GM18868 (cell line): ENCODE measurements around the gene PTX4.

Experiments
- ATAC-seq: cut with Tn5 transposase; IDR thresholded peaks from one replicate; pipeline ENCODE4 v1.9.1; 2021; ENCODE audit warnings: mild to moderate bottlenecking, moderate library complexity; ENCODE audit not compliant: unreplicated experiment

Gene PTX4

DNA sequence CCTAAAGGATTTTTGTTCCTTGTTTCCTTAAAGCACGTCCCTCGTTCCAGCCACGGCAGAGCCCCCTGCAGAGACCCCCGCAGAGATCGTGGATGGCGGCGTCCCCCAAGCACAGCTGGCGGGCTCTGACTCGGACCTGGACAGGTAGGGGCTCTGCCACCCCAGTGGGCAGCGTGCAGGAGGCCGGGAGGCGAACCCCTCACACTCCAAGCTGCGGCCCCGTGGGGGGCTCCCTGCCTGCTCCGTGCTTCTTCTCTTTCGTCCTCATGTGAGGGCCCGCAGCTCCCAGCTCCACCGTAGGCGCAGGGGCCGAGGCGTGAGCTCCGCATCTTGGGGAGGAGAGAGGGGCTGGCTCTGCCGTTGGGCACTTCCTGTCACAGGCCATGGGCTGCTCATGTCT is 12.9 kb upstream of the PTX4 start:
- ATAC-seq: no peak

DNA sequence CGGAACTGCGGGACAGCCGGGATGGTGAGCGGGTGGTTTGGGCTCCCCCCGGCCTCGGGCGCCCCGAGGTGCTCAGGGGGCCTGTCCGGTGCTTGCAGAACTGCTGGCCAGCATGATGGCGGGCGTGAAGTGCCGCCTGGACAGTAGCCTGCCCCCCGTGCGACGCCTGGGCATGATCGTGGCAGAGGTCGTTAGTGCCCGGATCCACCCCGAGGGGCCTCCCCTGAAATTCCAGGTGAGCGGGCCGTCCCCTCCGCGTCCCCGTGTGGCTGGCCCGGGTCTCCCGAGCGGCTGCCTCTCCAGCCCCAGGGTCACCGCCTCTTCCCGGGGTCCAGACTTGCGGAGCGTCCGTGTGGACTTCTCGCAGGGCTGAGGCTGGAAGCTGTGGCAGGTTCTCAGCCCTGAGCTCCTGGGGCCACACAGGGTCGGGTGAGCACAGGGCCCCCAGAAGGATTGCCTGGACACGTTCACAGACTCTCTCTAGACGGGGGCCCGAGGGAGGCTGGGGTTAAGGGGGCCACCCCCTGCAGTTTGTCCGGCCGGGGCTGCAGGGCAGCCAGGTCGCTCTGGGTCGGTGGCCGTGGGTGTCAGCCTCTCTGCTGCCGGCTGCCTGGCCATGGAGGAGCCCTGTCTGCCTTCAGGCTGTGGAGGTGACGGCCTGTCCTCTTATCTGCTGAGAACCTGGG is 11.9 kb upstream of the PTX4 start:
- ATAC-seq: no peak

DNA sequence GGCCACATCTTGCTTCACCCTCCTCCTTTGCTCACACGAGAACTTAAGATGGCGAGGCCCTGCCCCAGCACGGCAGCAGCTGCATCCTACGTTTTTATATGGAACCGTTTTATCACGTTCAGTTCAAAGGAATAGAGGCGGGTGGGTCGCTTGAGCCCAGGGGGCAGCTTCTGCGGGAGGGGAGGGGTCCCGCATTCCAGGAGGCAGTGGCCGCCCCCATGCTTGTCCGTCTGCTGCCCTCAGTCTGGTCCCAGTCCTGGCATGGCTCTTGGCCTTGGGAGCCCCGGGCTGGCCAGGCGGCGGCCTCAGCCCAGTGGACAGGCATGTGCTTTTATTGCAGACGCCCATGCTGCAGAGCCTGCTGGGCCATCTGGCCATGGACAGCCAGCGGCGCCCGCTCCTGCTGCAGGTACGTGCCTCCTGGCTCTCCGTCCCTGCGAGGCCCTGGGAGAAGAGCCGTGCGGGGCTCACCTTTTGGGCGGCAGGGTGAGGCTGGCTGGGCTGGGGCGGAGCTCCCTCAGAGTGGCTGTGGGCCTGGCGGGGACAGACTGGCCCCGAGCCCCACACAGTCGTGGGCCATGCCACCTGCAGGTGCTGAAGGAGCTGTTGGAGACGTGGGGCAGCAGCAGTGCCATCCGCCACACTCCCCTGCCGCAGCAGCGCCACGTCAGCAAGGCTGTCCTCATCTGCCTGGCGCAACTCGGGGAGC is 11.2 kb upstream of the PTX4 start:
- ATAC-seq: no peak

DNA sequence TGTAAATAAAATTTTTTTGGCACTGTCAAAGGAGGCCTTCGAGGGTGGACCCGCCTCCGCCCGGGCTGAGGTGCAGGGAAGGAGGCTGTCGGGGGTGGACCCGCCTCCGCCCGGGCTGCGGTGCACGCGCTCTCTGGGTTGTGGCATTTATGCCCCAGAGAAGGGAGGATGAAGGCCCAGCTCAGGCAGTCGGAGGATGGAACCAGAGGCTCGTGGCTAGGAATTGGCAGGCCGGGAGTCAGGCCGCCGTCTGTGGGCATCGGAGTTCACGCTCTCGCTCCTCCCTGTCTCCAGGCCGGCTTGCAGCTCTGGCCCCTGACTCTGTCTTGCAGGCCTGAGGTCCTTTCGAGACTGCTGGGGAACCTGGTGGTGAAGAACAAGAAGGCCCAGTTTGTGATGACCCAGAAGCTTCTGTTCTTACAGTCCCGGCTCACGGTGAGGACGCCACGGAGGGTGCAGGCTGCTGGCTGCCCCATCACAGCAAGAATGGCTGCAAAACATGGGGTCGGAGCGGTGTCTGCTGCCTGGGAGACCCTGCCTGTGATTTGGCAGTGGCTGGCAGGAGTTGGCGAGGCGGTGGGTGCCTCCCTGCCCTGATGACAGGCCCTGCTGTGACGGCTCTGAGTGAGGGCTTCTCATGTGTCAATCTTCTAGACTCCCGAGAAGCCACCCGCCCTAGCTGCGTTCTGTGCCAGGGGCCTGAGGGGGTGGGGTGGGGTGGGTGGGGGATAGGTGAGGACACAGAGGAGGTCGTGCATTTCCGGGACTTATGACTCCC is 10.3 kb upstream of the PTX4 start:
- no peak for ATAC-seq

DNA sequence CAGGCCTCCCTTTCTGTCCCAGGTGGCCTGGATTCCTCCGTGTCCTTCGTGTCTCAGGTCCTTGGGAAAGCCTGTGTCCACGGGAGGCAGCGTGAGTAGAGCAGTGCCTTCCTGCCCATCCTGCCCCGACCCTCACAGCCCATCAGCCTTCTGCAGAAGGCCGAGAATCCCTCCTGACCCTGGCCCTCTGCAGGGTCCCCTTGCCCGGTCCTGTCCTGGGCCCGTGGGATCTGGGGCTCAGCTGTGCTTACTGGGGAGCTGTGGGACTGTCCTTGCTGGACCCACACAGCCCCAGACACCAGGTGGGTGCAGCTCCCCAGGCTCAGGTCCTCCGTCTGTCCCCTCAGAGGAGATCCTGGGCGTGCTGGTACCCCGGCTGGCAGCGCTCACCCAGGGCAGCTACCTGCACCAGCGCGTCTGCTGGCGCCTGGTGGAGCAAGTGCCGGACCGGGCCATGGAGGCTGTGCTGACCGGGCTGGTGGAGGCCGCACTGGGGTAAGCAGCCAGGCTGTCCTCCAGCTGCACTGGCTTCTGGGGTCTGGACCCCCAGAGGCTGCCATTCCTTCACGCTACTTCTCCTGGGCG is 8.4 kb upstream of the PTX4 start:
- ATAC-seq: no peak

DNA sequence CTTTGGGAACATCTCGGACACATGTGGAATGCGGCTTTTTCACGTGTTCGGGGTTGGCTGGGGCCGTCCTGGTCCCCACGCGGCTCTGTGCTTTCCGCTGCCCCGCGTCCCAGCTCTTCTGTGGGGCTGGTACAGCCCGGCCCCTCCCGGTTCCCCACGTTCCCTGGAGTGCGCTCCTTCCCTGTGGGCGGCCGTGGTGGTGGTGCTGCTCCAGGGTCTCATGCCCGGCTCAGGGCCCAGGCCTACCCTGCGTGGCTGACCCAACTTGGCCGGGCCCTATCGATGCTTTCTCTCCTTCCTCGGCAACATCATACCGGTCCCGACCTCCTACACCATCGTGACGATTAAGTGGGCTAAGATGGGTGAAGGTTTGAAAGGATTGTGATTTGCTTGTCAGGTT is 7.7 kb upstream of the PTX4 start:
- no peak for ATAC-seq

DNA sequence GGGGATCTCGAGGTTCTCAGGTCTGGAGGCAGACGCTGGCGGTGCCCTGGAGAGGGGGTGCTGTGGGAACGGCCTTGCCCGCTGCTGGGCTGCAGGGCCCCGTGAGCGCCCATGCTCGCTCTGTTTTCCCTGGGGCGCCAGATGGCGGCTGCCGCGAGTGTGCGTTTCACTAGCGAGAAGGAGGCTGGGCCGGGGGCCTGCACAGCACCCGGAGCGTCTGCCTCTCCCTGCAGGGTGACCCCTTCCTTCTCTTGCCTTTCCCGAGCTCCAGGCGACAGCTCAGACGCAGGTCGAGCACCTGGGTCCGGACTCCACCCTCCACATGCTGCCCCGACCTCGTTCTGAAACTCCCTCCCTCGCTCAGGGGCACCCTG is 7.1 kb upstream of the PTX4 start:
- ATAC-seq: no peak

DNA sequence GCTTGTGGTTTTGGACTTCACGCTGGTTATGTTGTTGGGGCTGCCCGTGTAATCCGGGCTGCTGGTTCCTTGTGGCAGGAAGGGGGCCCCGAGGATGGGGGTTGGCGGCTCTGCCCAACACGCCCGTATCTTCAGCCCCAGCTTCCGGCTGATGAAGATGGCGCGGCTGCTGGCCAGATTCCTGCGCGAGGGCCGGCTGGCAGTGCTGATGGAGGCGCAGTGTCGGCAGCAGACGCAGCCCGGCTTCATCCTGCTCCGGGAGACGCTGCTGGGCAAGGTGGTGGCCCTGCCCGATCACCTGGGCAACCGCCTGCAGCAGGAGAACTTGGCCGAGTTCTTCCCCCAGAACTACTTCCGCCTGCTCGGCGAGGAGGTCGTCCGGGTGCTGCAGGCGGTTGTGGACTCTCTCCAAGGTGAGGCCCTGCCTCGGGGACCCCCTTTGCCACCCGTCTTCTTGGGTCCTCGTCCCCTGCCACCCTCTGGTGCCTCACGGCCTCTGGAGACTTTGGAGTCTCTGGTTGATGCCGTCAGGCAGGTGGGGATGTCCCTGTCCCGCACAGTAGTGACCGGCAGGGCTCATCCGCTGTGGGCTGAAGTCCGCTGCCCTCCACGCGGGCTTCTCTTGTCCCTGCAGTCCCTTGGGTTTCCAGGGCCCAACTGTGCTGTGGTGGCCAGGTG is 6.6 kb upstream of the PTX4 start:
- no peak for ATAC-seq

DNA sequence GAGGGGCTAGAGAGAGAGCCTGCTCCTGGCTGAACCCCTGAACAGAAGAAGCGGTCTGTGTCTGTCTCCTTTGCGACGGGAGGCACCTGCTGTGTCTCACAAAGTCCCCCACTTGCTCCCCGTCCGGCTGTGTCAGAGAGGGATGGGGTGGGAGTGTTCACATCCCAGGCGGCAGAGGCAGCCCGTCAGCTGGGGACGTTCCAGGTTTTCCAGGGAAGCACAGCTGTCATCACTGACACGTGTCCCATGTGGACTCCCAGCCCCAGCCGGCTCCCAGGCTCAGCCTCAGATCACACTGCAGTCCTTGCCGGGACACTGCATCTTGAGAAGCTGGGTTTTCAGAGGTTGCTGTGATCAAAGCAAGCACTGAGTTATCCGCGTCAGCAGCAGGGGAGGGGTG is 6.0 kb upstream of the PTX4 start:
- ATAC-seq: no peak

DNA sequence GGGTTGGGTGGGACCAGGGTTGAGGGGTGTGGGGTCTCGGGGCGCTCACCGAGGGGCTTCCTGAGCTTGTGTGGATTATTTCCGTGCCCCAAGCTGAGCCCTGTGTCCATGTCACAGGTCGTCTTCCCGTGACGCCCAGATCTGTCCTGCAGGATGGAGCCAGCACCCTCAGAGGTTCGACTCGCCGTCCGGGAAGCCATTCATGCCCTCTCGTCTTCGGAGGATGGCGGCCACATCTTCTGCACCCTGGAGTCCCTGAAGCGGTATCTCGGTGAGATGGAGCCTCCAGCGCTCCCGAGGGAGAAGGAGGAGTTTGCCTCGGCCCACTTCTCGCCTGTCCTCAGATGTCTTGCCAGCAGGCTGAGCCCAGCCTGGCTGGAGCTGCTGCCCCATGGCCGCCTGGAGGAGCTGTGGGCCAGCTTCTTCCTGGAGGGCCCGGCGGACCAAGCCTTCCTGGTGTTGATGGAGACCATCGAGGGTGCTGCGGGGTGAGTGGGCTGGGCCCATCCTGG is 5.4 kb upstream of the PTX4 start:
- no peak for ATAC-seq

DNA sequence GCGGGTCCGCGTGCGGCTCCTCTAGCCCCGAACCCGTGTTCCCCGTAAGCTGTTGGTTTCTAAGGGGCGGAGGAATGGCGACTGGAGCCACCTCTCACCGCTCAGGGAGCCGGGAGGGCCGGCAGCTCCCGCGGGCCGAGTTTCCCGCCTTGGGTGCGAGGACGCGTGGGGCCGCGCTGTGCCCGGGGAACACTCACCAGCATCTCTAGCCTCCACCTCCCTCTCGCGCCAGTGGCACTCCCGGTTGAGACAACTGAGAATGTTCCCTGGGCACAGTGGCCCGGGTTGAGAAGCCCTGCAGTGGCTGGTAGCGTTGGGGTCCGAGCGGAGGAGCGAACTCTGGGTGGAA is 5.0 kb upstream of the PTX4 start:
- no peak for ATAC-seq

DNA sequence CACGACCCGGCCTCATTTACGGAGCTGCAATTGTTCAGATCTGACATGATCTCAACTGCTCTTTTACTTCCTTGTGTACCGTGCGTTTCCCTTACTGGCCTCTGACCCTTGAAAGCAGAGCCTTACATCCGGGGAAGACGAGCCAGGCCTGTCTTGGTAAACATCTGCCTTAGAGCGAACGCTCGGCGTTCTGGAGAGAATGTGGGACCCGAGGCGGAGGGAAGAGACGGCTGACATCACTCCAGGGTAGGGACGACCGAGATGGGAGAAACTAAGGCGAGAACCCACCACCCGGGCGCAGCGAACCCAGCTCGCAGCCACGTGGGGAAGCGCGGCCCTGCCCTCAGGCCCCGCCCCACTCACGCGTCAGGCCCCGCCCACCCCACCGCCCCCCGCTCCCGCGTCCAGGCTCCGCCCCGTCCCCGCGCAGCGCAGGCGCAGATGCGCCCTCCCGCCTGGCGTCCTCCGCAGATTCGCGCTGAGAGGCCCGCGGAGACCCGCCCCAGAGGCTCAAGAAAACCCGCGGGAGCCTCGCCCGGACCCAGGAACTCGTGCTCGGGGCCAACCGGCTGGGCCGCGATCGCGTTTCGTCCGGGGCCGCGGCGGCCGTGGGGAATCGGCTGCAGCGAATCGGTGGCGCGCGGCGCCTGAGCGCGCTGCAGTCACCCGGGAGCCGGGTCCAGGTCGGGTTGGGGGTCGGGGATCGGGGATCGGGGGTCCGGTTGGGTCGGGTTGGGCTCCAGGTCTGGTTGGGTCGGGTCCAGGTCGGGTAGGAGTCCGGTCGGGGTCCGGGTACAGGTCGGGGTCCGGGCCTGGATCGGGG is 4.4 kb upstream of the PTX4 start, which contains the start of gene TELO2:
Gene TELO2 (plus strand): TSS at position 438 of the 823 bp plus-strand sequence. CDS start 922 bp downstream, outside the sequence.
- ATAC-seq: peak; percentile 62

DNA sequence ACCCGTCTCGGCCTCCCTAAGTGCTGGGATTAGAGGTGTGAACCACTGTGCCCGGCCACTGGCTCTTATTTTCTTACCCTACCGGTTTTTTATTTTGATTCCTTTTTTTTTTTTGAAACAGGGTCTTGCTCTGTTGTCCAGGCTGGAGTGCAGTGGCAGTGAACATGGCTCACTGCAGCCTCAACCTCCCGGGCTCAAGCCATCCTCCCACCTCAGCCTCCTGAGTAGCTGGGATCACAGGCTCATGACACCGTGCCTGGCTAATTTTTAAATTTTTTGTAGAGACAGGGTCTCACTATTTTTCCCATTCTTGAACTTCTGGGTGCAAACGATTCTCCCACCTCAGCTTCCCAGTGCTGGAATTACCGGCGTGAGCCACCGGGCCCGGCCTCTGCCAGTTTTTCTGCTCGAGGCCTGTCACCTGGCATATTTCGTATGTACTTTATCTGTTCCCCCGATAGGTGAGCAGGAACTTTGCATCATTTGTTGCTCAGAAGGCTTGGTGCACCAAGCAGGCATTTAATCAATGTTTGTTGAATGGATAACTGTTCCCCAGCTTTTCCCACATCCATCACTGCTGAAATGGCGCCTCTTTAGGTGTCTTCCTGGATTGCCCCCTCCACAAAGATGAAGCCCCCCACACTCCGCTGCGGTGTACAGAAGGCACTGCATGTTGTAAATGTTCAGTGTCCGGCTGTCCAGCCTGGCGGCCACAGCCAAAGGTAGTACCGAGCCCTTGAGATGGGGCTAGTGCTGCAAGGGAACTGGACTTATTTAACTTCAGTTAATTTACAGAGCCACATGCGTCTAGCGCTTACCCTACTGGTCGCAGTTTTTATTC is 3.6 kb upstream of the PTX4 start:
- ATAC-seq: no peak

DNA sequence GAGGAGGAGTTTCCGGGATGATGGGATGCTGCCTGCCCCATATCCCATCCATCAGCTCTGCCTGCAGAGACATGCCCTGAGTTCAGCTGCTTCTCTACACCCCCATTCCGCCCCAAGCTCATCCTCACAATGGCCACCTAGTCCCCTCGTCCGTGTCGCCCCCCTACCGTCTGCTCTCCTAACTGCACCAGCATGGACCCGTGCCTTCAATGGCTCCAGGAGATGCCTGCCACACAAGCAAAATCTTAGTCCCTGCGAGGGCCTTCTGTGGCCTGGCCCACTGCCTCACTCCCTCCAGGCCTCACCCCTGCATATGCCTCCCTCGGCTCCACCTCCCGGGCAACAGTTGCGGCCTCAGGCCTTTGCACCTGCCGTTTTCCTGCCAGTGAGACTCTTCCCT is 2.6 kb upstream of the PTX4 start:
- no peak for ATAC-seq

DNA sequence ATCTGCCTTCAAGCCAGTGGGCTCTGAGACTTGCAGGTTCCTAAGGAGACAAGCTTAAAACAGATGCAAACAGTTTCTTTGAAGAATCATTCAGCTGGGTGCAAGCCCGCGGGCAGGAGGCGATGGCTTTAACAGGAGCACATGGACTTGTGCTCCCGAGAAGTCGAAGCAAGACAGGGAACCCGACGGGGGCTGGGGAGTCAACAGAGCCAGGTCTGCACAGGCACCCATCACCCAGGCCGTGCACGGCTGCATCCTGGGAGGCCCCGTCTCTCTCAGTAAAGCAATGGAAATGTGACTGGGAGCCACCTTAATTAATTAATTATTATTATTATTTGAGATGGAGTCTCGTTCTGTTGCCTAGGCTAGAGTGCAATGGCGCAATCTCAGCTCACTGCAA is 333 bp upstream of the PTX4 start:
- ATAC-seq: no peak

DNA sequence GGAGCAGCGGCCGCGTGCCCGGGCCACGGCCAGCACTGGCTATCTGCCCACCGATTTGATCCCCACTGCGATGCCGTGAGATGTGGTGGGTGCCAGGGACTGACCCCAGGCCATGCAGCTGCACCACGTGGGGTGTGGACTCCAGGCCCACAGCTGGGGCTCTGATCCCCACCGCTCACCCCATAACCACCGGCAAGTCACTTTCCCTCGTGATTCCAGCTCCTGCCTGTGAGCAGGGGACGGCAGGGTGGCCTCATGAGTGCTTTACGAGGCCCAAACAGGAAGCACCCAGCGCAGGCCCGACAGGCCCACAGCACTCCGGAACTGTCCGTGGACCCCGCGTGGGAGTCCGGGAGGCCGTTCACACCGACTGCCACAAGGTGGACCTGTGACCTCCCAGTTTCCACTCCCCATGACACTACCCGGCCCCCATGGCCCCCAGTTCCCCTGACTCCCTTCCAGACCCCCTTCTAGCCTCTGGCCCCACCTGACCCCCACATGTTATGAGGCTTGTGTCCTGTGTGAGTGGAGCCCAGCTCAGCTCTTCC is 616 bp downstream of the PTX4 start:
- ATAC-seq: no peak

DNA sequence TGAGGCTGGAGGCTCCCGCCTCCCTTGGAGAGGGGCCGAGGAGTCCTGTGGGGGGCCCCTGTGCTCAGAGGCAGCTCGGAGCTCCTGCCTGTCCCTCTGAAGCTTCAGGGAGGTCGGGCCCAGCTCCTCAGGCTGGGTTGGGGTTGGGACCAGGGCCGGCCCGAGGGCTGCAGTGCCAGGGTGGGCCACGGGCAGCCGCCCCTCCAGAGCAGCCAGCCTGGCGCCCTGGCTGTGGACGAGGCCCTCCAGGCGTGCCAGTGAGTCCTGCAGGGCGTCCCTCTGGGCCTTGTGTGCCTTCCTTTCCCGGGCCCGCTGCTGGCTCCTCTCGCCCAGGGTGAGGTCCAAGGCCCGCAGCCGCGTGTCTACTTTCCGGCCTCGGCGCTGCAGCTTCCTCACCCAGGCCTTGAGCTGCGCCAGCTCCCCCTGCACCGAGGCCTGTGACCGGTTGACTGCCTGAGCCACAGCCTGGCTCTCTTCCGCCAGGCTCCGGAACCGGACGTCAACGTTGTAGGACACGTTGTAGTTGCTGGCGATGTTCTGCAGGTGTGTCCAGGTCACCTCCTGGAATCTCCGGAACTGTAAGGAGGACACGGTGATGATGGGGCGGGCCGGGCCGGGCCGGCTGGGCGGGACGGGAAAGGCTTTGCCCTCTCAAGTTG is 1.2 kb downstream of the PTX4 start:
- ATAC-seq: no peak
